DLD1 (cell line): ENCODE results near the gene ZNF774.
"Not testable (repeated sequence)": the region's sequence is repeated elsewhere in the genome, so short reads cannot be mapped to it uniquely, and the experiment has no call there.

Experiments
- in situ Hi-C: cut with HindIII; loops from 2 replicates; pipeline ENCODE4 v1.10.0; 2017; ENCODE audit warnings: low sequenced_read_pairs

ZNF774 gene

GRCh38 chr15:90352107-90352893, at the start of gene ZNF774:
Gene ZNF774 (plus strand): TSS chr15:90352284. CDS start chr15:90354661, 2,377 bp downstream.
- in situ Hi-C loops = no loop called here

GRCh38 chr15:90305355-90305754, 46.7 kb upstream of the ZNF774 start:
- in situ Hi-C loops = not testable (repeated sequence)

GRCh38 chr15:90305932-90306331, 46.2 kb upstream of the ZNF774 start:
- in situ Hi-C loops = no loop called here

- in situ Hi-C loops = no loop called here
Observed at GRCh38 chr15:90306560-90306959, 45.5 kb upstream of the ZNF774 start.

DNA sequence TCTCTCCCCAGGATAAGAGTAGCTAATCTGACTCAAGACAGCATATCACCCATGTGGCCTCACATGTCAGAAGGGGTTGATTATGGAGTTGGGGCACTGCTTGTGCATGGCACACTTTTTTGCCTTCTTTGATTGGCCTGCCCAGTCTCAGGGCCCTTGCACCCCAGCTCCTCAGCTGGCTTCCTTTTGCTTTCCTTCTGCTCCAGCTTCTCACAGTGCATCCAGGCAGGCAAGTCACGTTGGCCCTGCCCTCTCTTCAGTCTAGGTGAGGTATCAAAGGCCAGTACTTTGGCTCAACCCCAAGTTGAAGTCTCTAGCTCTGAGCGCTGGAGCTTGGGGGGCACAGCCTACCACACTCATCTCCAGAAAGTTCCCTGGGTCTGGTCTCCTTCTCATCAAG, 44.4 kb upstream of the ZNF774 start:
- in situ Hi-C loops = no loop called here

- in situ Hi-C loops = no loop called here
Observed at GRCh38 chr15:90309020-90309419, 43.1 kb upstream of the ZNF774 start.

- in situ Hi-C loops = no loop called here
Observed at GRCh38 chr15:90315278-90315982, 36.7 kb upstream of the ZNF774 start.

DNA sequence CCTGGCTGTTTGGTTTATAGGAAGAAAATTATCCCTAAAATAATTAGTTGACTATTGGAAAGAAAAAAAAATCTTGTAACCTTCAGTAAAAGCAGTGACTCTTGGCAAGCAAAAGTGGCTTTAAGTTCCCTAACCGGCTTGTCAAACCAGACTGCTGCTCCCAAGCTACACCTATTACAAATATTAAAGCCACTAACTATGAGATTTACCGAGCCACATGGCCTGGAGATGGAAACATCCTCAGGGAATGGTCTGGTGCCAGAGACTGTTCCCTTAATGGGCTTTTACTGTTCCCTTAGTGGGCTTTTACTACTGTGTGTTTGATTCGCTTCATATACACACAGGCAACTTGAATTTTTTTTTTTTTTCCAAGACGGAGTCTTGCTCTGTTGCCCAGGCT, 35.9 kb upstream of the ZNF774 start:
- in situ Hi-C loops = no loop called here

GRCh38 chr15:90318591-90318990, 33.5 kb upstream of the ZNF774 start:
- in situ Hi-C loops = no loop called here

- in situ Hi-C loops = no loop called here
Observed at GRCh38 chr15:90320062-90320884, 31.8 kb upstream of the ZNF774 start.

DNA sequence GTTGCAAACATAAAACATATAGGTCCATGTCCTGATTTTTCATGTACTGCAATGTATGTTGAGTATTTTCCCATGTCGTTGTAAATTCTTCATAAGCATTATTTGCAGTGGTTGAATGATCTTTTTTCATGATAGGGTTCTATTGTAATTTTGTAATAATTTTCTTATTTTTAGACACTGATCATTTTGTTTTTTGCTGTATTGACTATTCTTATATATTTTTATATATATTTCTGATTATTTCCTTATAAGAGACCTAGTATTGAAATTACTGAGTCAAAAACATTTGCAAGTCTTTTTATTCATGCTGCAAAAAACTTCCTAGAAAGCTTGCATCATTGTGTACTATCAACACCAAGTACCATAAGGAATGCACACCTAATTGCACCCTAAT, 31.2 kb upstream of the ZNF774 start:
- in situ Hi-C loops = no loop called here

DNA sequence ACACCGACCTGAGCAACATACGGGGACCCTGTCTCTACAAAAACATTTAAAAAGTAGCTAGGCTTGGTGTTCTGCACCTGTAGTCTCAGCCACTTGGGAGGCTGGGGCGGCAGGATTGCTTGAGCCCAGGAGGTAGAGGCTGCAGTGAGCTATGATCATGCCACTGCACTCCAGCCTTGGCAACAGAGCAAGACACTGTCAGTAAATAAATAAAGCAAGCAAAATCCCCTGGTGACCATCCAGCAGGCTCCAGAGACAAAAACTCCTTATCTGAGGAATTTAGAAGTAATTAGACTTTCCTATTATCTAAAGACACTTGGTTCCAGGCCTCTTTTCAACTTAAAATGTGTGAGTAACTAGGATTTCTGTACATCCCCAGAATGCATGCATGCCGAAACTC, 29.5 kb upstream of the ZNF774 start:
- in situ Hi-C loops = no loop called here

GRCh38 chr15:90325726-90326125, 26.4 kb upstream of the ZNF774 start:
- in situ Hi-C loops = no loop called here

DNA sequence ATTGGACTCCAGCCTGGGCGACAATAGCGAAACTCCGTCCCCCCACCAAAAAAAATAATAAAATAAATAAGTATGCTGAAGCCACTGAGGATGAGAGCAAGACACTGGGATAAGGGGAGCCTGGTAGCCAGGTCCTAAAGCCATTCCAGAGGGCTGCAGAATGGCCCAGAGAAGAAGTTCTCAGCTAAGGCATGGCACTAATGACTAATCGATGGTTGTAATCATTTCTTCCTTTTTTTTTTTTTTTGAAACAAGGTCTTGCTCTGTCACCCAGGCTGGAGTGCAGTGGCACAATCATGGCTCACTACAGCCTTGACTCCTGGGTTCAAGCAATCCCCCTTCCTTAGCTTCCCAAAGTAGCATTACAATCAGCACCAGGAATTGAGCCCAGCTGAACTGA, 25.6 kb upstream of the ZNF774 start:
- in situ Hi-C loops = no loop called here

DNA sequence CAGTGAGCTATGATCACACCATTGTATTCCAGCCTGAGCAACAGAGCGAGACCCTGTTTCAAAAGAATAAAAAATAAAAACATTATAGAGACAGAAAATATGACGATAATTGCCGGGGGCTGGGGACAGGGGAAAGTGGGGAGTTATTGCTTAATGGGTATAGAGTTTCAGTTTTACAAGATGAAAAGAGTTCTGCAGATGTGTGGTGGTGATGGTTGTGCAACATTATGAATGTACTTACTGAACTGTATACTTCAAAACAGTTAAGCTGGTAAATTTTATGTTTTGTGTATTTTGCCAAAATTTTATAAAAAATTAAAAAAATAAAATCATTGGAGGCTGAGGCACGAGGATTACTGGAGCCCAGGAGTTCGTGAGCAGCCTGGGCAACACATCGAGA, 24.8 kb upstream of the ZNF774 start:
- in situ Hi-C loops = no loop called here

DNA sequence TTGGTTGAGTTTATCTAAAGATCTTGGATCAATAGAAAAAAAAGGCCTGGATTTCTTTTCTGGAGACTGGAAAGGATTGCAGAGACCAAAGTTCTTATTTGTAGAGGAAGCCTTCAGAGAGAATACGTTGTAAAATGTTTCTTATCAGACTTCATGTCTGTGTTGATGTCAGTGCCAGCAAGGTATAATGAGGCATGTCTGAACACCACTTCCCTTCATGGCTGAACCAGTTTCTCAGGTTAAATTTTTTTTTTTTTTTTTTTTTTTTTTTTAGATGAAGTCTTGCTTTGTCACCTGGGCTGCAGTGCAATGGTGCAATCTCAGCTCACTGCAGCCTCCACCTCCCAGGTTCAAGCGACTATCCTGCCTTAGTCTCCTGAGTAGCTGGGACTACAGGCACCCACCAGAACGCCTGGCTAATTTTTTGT, 17.8 kb upstream of the ZNF774 start:
- in situ Hi-C loops = no loop called here

DNA sequence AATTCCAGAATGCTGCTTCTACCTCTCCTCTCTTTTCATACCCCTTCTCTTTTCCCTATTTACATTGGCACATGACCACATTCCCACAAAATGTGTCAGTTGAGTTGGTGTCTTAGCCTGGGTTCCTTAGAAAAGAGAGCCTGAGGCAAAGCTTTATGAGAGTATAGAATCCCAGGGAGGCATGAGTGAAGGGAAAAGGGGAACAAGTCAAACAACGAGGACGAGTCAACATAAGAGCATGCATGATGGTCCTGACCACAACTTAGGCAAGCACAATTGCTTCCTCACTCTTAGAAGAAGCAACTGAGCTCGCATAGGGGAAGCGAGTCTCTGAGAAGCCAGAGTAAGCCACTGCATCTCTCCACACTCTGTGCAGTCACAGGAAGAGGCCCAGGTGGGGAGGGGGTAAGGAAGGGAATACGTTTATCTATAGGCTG, 15.4 kb upstream of the ZNF774 start:
- in situ Hi-C loops = no loop called here

DNA sequence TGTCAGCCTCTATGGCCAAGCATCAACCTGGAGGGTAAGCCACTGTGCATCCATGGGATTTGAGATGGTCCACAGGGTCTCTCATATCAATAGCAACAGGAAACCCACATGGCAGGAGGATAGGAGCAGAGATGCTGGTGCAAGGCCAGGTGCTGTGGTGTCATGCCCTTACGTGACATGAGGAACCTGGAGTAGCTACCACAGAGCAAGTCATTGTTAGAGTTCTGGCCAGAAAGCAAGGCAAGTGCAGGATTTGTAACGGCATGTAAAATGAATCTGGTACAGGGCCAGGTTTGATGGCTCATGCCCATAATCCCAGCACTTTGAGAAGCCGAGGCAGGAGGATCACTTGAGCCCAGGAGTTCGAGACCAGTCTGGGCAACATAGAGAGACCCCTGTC, 14.8 kb upstream of the ZNF774 start:
- in situ Hi-C loops = no loop called here

GRCh38 chr15:90338532-90338931, 13.6 kb upstream of the ZNF774 start:
- in situ Hi-C loops = no loop called here

- in situ Hi-C loops = no loop called here
Observed at GRCh38 chr15:90340345-90340744, 11.7 kb upstream of the ZNF774 start.

- in situ Hi-C loops = no loop called here
Observed at GRCh38 chr15:90343302-90343790, 8.7 kb upstream of the ZNF774 start.
